Endothelial cell (in vitro differentiated cells): ENCODE data around the gene PABPN1L. TPM values are rescaled to one million over a fixed set of nuclear protein-coding genes. Genes with fewer than 3 reads are reported as not detected.

ENCODE experiments used
- DNase-seq: peaks from one replicate; pipeline ENCODE4 v3.0.0; 2021; ENCODE audit warnings: low spot score
- H3K27ac Mint-ChIP-seq: one replicate; pipeline ENCODE4 v1.8.0; 2021; ENCODE audit warnings: mixed read lengths, inconsistent platforms; ENCODE audit not compliant: unreplicated experiment
- H3K27me3 Mint-ChIP-seq: one replicate; pipeline ENCODE4 v1.8.0; 2021; ENCODE audit warnings: mild to moderate bottlenecking, moderate library complexity, mixed read lengths, inconsistent platforms; ENCODE audit not compliant: unreplicated experiment
- H3K36me3 Mint-ChIP-seq: one replicate; pipeline ENCODE4 v1.8.0; 2021; ENCODE audit warnings: mild to moderate bottlenecking, low read depth, mixed read lengths, inconsistent platforms; ENCODE audit not compliant: unreplicated experiment
- H3K4me1 Mint-ChIP-seq: one replicate; pipeline ENCODE4 v1.8.0; 2021; ENCODE audit warnings: mild to moderate bottlenecking, mixed read lengths, inconsistent platforms; ENCODE audit not compliant: unreplicated experiment
- H3K4me3 Mint-ChIP-seq: one replicate; pipeline ENCODE4 v1.8.0; 2021; ENCODE audit warnings: mild to moderate bottlenecking, mixed read lengths, inconsistent platforms; ENCODE audit not compliant: unreplicated experiment
- H3K9me3 Mint-ChIP-seq: one replicate; pipeline ENCODE4 v1.8.0; 2021; ENCODE audit warnings: mixed read lengths, inconsistent platforms; ENCODE audit not compliant: unreplicated experiment
- CTCF ChIP-seq: fragments of 200-600 bp; sonication (generic); IDR thresholded peaks from one replicate; pipeline ENCODE4 v1.5.0; 2021; ENCODE audit warnings: antibody characterized with exemption; ENCODE audit not compliant: unreplicated experiment
- total RNA-seq: library from RNA; stranded (reverse); fragmentation: NEBNext Ultra II Directional; extraction: Animal tissue kit (Norgen Biotek cat#: 25700); gene quantifications from one replicate; pipeline ENCODE4 v1.2.1, GENCODE V29; 2021; ENCODE audit not compliant: unreplicated experiment

PABPN1L gene
- total RNA-seq, 1 donor from 2014 or later: not detected

GRCh38 chr16:88850531-88851199 lies 15.8 kb downstream of the PABPN1L start:
- Mint-ChIP-seq H3K27me3 (peaks cover 2% of the 10 kb centered on the region), H3K36me3 (peaks cover 8% of the 10 kb centered on the region), H3K4me3 (no peak overlapping the region), H3K4me1 (peaks cover 2% of the 10 kb centered on the region), H3K27ac (no peak overlapping the region), H3K9me3 (no peaks in the 10 kb centered on the region)
- no peak for DNase-seq
- no peak for TF ChIP-seq CTCF

- no peak for DNase-seq
- no peak for TF ChIP-seq CTCF
- Mint-ChIP-seq H3K4me3 (no peak overlapping the region), H3K36me3 (peaks cover 8% of the 10 kb centered on the region), H3K27ac (no peak overlapping the region), H3K9me3 (no peaks in the 10 kb centered on the region), H3K4me1 (no peaks in the 10 kb centered on the region), H3K27me3 (peaks cover 6% of the 10 kb centered on the region)
Observed at GRCh38 chr16:88848557-88848956, 17.9 kb downstream of the PABPN1L start.

- no peak for TF ChIP-seq CTCF
- Mint-ChIP-seq H3K27ac (no peak overlapping the region), H3K36me3 (peaks cover 13% of the 10 kb centered on the region), H3K4me1 (no peaks in the 10 kb centered on the region), H3K27me3 (peaks cover 8% of the 10 kb centered on the region), H3K9me3 (no peaks in the 10 kb centered on the region), H3K4me3 (no peak overlapping the region)
- no peak for DNase-seq
Observed at GRCh38 chr16:88847654-88848053, 18.8 kb downstream of the PABPN1L start.

- DNase-seq: no peak
- H3K27me3 Mint-ChIP-seq: peaks cover 6% of the 10 kb centered on the region
- no peak overlapping the region for H3K4me3 Mint-ChIP-seq
- TF ChIP-seq CTCF: no peak
- H3K36me3 Mint-ChIP-seq: peaks cover 5% of the 10 kb centered on the region
- no peak overlapping the region for H3K27ac Mint-ChIP-seq
- H3K4me1 Mint-ChIP-seq: no peaks in the 10 kb centered on the region
- H3K9me3 Mint-ChIP-seq: no peaks in the 10 kb centered on the region
Observed at GRCh38 chr16:88846088-88846487, 20.4 kb downstream of the PABPN1L start.

- TF ChIP-seq CTCF: no peak
- no peak for DNase-seq
- peaks cover 6% of the 10 kb centered on the region for H3K27me3 Mint-ChIP-seq
- no peak overlapping the region for H3K27ac Mint-ChIP-seq
- H3K4me1 Mint-ChIP-seq: no peaks in the 10 kb centered on the region
- H3K4me3 Mint-ChIP-seq: no peak overlapping the region
- peaks cover 9% of the 10 kb centered on the region for H3K36me3 Mint-ChIP-seq
- no peaks in the 10 kb centered on the region for H3K9me3 Mint-ChIP-seq
Observed at GRCh38 chr16:88844419-88845036, 21.9 kb downstream of the PABPN1L start.
